Stimulated activated CD4-positive, alpha-beta T cell treated with anti-CD3 and anti-CD28 coated beads, Interleukin-4, amount 100 ng/mL, for 4 hours (primary cell): ENCODE measurements around the gene NDUFS6.
A peak's percentile ranks its signal among the peaks of the same experiment; 100 is the strongest.

Source experiments
- DNase-seq, 2 experiments: peaks; one replicate each; pipeline ENCODE4 v3.0.0-alpha.2; 2020

NDUFS6 gene

GRCh38 chr5:1801222-1801966, at the start of gene NDUFS6:
NDUFS6 (plus strand) TSS chr5:1801407; CDS start chr5:1801418, 11 bp downstream.
- peak; percentile 73 to 77 for DNase-seq

DNA sequence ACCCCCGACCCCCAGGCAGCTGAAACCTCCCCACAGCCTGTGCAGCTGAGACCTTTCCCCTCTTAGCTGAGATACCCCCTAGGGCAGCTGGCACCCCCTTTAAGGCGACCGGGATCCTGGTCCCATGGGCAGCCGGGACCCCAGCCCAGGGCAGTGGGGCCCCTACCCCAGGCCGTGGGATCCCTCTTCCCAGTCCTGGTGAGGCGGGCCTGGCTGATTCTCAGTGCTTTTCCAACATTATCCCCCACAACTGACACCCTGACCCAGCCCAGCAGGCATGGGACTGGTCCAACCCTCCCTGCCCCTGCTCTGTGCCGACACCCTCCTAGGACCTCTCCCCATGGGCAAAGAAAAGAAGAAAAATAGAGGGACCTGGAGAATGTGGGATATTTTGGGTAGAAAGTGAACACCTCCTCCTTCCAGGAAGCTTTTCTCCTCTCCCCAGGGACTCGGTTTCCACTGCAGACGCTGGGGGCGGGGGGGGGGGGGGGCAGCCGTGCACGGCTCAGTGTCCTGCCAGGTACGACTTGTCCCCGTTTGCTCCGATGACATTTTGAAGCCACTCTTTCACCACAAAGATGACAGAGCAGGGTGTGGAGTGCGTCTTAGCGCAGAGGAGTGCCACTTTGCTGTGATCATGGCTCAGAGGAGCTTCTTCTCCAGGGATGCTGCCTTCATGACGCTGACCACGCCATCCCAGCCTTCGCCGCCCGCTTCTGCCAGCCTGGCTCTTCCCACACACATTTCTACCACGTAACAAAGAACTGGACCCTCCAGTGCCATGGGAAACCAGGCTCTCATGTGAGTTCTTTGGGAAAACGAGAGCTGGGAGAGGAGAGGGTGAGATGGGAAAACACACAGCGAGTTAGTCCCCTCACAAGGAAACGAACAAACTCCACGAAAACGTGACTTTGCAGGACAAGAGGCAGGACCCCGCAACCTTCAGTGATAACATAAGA, 49.1 kb upstream of the NDUFS6 start:
- DNase-seq: no peak

- no peak for DNase-seq
Observed at GRCh38 chr5:1752881-1753280, 48.3 kb upstream of the NDUFS6 start.

DNA sequence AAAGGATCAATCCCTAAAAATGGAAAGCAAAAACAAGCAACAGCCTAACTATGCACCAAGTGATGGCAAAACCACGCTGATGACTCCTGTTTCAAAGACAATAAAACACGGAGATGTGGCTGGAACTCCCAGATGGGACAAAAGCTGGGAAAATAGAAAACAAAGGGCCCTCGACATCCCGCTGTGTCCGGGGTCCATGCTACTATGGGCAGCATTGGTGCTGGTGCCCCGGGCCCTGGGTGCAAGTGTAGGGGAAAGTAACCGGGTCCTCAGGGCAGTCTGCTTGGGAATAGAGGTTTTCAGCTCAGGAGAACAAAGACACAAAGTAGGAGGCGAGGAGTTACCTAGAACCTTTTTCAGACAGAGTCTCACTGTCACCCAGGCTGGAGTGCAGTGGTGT, 47.7 kb upstream of the NDUFS6 start:
- DNase-seq: no peak

DNA sequence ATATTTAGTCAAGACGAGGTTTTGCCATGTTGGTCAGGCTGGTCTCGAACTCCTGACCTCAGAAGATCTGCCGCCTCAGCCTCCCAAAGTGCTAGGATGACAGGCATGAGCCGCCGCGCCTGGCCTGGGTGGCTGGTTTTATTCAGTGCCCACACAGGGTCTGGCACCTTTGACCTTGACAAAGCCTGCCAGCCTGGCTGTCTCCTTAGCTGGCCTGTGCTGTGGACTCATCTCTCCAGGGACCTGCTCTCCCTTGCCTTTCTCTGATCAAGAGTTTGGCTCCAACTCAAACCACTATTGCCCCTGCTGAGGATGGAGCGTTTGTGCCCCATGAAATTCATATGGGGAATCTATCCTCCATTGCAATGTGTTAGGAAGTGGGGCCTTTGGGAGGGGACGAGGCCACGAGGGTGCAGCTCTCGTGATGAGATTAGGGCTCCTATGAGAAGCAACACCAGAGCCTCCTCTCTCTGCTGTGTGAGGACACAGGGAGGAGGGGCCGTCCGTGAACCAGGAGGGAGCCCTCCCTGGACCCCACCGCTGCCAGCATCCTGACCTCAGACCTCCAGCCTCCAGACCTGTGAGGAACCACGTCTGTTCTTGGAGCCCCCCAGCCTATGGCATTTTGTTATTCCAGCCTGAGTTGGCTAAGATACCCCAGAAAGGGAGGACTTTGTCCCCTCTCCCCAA, 46.5 kb upstream of the NDUFS6 start:
- DNase-seq: no peak

DNA sequence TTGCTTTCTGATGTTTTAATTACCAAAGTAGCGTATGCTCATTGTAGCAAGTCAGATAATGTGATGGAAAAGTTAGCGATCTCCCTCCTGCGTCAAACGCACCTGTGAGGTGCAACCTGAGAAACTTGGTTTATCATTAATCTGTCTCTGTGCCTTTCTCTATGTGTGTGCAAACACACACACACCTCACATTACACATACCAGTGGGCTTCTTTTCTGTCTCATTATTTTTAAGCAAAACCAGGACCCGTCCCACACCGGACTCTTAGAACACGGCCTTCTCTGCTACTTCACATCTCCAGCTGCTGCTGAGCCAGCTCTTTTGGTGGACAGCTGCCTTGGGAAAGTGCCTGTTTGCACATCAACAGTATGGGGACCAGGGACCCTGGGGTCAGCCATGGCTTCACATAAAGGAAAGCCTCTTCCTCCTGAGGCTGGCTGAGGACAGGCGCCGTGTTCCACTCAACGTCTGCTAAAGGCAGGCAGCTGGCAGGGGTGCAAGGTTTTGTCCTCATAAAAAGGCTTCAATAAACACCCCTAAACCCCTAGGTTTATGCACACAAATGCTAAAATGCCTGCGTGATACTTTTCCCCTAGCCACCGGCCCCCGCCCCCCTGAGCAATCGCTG, 45.8 kb upstream of the NDUFS6 start:
- DNase-seq: no peak

- no peak for DNase-seq
Observed at GRCh38 chr5:1756481-1756880, 44.7 kb upstream of the NDUFS6 start.

- DNase-seq: no peak
Observed at GRCh38 chr5:1757511-1757910, 43.7 kb upstream of the NDUFS6 start.

DNA sequence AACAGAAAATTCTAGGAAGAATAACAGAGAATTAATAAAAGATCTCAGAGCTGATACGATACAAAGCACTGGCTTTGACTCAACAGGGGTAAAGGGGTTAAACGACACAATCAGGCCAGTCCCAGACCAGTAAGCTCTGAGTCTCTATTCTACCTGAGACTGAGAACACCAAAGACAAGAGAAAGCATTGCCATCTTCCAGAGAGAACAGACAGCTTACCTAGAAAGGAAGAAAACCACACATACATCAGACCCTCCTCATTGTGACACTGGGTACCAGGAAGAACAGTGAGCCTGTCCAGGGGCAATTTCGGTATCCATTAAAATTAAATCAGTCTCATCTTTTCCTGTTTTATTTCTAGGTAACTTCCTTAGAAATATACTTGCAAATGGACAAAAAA, 42.6 kb upstream of the NDUFS6 start:
- no peak for DNase-seq

DNA sequence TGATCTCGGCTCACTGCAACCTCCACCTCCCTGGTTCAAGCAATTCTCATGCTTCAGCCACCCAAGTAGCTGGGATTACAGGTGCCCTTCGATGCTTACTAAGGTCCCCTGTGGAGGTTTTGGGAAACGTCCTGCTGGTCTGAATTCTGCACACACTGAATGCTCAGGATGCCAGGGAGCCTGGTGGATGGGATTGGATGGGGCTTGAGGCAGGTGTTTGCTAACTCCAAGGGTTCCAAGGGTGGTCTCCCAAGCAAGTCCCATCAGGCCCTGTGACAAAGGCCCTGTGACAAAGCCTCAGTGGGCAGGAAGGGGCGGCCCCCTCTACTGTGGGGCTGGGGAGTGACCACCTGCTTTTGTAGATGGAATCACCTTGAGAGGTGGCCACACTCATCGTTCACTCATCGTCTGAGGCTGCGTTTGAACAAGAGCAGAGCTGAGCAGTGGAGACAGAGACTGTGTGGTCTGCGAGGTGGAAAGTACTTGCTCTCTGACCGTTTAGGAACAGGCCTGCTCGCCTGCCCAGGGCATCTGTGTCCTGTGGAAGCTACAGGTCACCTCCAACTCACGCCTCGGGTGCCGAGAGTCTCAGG, 41.7 kb upstream of the NDUFS6 start:
- DNase-seq: no peak

GRCh38 chr5:1760231-1760630, 41.0 kb upstream of the NDUFS6 start:
- DNase-seq: no peak

GRCh38 chr5:1760656-1761452, 40.4 kb upstream of the NDUFS6 start:
- DNase-seq: no peak

- no peak for DNase-seq
Observed at GRCh38 chr5:1761453-1761755, 39.8 kb upstream of the NDUFS6 start.

- no peak for DNase-seq
Observed at GRCh38 chr5:1762121-1762882, 38.9 kb upstream of the NDUFS6 start.

- no peak for DNase-seq
Observed at GRCh38 chr5:1762883-1763547, 38.2 kb upstream of the NDUFS6 start.

GRCh38 chr5:1763548-1763911, 37.7 kb upstream of the NDUFS6 start:
- peak in 1 of 2 experiments; percentile 15 for DNase-seq

GRCh38 chr5:1763960-1764605, 37.1 kb upstream of the NDUFS6 start:
- DNase-seq: no peak

DNA sequence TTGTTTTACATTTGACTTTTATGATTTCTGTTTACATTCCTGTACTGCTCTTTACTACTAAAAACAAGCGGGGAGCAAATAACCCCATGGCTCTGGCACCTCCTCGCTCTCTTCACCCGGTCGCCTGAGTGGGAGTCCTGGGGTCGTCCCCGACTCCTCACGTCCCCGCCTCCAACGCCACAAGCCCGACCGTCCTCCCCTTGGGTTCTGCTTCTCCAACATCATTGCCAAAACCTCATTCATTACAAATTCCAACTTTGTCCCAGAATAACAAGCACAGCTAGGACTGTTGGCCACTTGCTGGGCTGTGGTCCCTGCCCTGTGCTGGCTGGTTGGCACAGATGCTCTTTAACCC, 36.6 kb upstream of the NDUFS6 start:
- DNase-seq: no peak

- DNase-seq: no peak
Observed at GRCh38 chr5:1765141-1765879, 35.9 kb upstream of the NDUFS6 start.
